ENCODE results near the gene GABRG3. TPM values are rescaled to one million over a fixed set of nuclear protein-coding genes. Genes with fewer than 3 reads are reported as not detected.

GABRG3 gene
- total and polyA plus RNA-seq, 2 of the 4 experiments (the other 2 are of a cell fraction) = not detected

- Histone ChIP-seq H3K9me3 (ENCODE audit: control insufficient read depth, insufficient read depth, low read length) (peaks cover 42% of the 10 kb centered on the region), H3K18ac (ENCODE audit: low read depth, low read length) (no peak overlapping the region), H3K56ac (ENCODE audit: extremely low read depth, insufficient read depth, low read length) (no peak overlapping the region), H3K4me1 (ENCODE audit: control insufficient read depth, insufficient read depth, low read length) (no peaks in the 10 kb centered on the region), H3K14ac (replicated peaks; ENCODE audit: low read depth, low read length) (no peak overlapping the region), H2AK5ac (ENCODE audit: low read depth, low read length) (no peak overlapping the region), H3K9ac (ENCODE audit: low read depth, low read length) (no peak overlapping the region), H3K27me3 (ENCODE audit: control insufficient read depth, insufficient read depth, low read length) (no peaks in the 10 kb centered on the region), H2BK15ac (ENCODE audit: low read depth, low read length) (no peak overlapping the region), H3K9me1 (ENCODE audit: insufficient read depth, low read length) (no peaks in the 10 kb centered on the region), H4K20me1 (ENCODE audit: insufficient read depth, low read length) (no peaks in the 10 kb centered on the region), H2BK120ac (ENCODE audit: low read depth, low read length) (no peak overlapping the region), H3K4me3 (ENCODE audit: insufficient read depth, low read depth, low read length) (no peak overlapping the region), H2BK5ac (ENCODE audit: low read depth, low read length, poor library complexity, severe bottlenecking) (no peak overlapping the region), H3K23ac (ENCODE audit: low read depth, low read length) (no peak overlapping the region), H3K27ac (ENCODE audit: insufficient read depth, low read length) (no peak overlapping the region), H3K4ac (ENCODE audit: low read depth, low read length) (no peak overlapping the region), H4K5ac (ENCODE audit: low read depth, low read length) (no peak overlapping the region), H3K4me2 (ENCODE audit: low read depth, low read length) (no peak overlapping the region), H2AFZ (replicated peaks; ENCODE audit: low read length, poor library complexity) (no peak overlapping the region), H4K8ac (ENCODE audit: low read depth in 2 of 2, low read length in 2 of 2) (no peak overlapping the region), H3K36me3 (ENCODE audit: control insufficient read depth, insufficient read depth, low read length) (no peaks in the 10 kb centered on the region), H2BK20ac (ENCODE audit: low read depth, low read length) (no peak overlapping the region), H2AK9ac (replicated peaks; ENCODE audit: low read depth, low read length, poor library complexity) (no peak overlapping the region), H3K79me1 (ENCODE audit: low read depth in 1 of 2, low read length in 2 of 2) (no peaks in the 10 kb centered on the region), H4K91ac (ENCODE audit: insufficient read depth, low read depth, low read length) (no peak overlapping the region)
- DNase-seq = no peak
- CTCF ChIA-PET = interaction anchor here (0.6 kb wide), 1 partner anchor 985 kb away, joined by 4 read pairs; no protein-coding TSS in a partner anchor
- TF ChIP-seq USF2 (IDR thresholded peaks at IDR 0.05; ENCODE audit: low read depth, low read length) (no peak), POLR2A (IDR thresholded peaks at IDR 0.05; ENCODE audit: low read depth, low read length) (no peak), RFX5 (IDR thresholded peaks at IDR 0.05; ENCODE audit: low read depth, low read length) (no peak), MAFK (IDR thresholded peaks at IDR 0.05; ENCODE audit: low read depth, low read length) (no peak), CHD1 (IDR thresholded peaks at IDR 0.05; ENCODE audit: low read depth, low read length) (no peak), NFE2L2 (IDR thresholded peaks at IDR 0.05; ENCODE audit: low read depth, low read length) (no peak), MXI1 (IDR thresholded peaks at IDR 0.05; ENCODE audit: borderline replicate concordance, low read depth, low read length) (no peak), SMC3 (IDR thresholded peaks at IDR 0.05; ENCODE audit: low read depth, low read length) (no peak), RCOR1 (IDR thresholded peaks at IDR 0.05; ENCODE audit: insufficient replicate concordance, low read length) (no peak), BHLHE40 (IDR thresholded peaks at IDR 0.05; ENCODE audit: low read depth, low read length) (no peak), CTCF (conservative IDR thresholded peaks at IDR 0.05; ENCODE audit: low read depth, low read length) (no peak), RAD21 (IDR thresholded peaks at IDR 0.05; ENCODE audit: low read length) (no peak), ELK1 (IDR thresholded peaks at IDR 0.05; ENCODE audit: borderline replicate concordance, low read depth, low read length) (no peak), MAZ (IDR thresholded peaks at IDR 0.05; ENCODE audit: borderline replicate concordance, low read depth, low read length) (no peak)
- no CpG with 5 or more reads among the region's 4 CpGs for WGBS, 2 experiments (ENCODE audit: extremely low coverage in 2 of 2, insufficient read length in 1 of 2)
- in situ Hi-C loops (cut with MboI; ENCODE audit: low sequenced_read_pairs) (no loop called here), intact Hi-C loops (cut with micrococcal nuclease) (no loop called here), dilution Hi-C loops (cut with HindIII; ENCODE audit: low sequenced_read_pairs, unreplicated experiment) (no loop called here)
- no peak for ATAC-seq (ENCODE audit: low read depth)
- POLR2A ChIA-PET (ENCODE audit: unreplicated experiment) = no interaction called here
- BruUV-seq (replicated peaks) = no TSS peak
Observed at GRCh38 chr15:27065785-27066184, 94.8 kb downstream of the GABRG3 start.

Measured in IMR-90 (cell line).